OCI-LY7 (cell line): ENCODE results near the gene HMX3. TPM values are rescaled to one million over a fixed set of nuclear protein-coding genes. Genes with fewer than 3 reads are reported as not detected.

Experiments
- BruUV-seq: library from RNA; stranded (reverse); fragments of 400-500 nt; replicated peaks from 2 replicates; lab custom pipeline; 2021; lab: Mats Ljungman, UMichigan
- CTCF ChIA-PET: fragments of 300-600 bp; sonication (Branson Sonifier 250); formaldehyde crosslinking; loops from one replicate; lab custom pipeline; 2022; ENCODE audit warnings: antibody characterized with exemption; ENCODE audit not compliant: unreplicated experiment; lab: Charles Lee
- POLR2A ChIA-PET: fragments of 300-600 bp; sonication (Branson Sonifier 250); formaldehyde crosslinking; loops from one replicate; lab custom pipeline; 2022; ENCODE audit warnings: antibody characterized with exemption; lab: Charles Lee
- DNase-seq: peaks from one replicate; pipeline ENCODE4 v3.0.0-alpha.2; 2015; ENCODE audit warnings: low spot score
- H2AFZ ChIP-seq: fragments of 200-600 bp; sonication (generic), shearing (Covaris generic); 2 replicates; pipeline ENCODE4 v1.6.1; 2014; ENCODE audit warnings: mild to moderate bottlenecking, antibody characterized with exemption, low read length, moderate library complexity
- H3K27ac ChIP-seq: fragments of 200-600 bp; sonication (generic); 2 replicates; pipeline ENCODE4 v1.5.1; 2014; ENCODE audit warnings: mixed run types, low read depth, mild to moderate bottlenecking, moderate library complexity, low read length, inconsistent platforms; ENCODE audit not compliant: poor library complexity, severe bottlenecking
- H3K36me3 ChIP-seq: fragments of 200-600 bp; sonication (generic); 2 replicates; pipeline ENCODE4 v1.6.1; 2014; ENCODE audit warnings: mild to moderate bottlenecking, antibody characterized with exemption, low read length, moderate library complexity, mixed read lengths; ENCODE audit not compliant: insufficient read depth
- H3K4me1 ChIP-seq: fragments of 200-600 bp; sonication (generic); 2 replicates; pipeline ENCODE4 v1.5.1; 2014; ENCODE audit warnings: mild to moderate bottlenecking, low read length; ENCODE audit not compliant: insufficient read depth, poor library complexity, severe bottlenecking
- H3K4me2 ChIP-seq: fragments of 200-600 bp; sonication (generic); 2 replicates; pipeline ENCODE4 v1.6.1; 2014; ENCODE audit warnings: mild to moderate bottlenecking, low read length
- H3K4me3 ChIP-seq: fragments of 200-600 bp; sonication (generic); 2 replicates; pipeline ENCODE4 v1.5.1; 2014; ENCODE audit warnings: mild to moderate bottlenecking, low read depth, low read length; ENCODE audit not compliant: poor library complexity, severe bottlenecking
- H3K79me2 ChIP-seq: fragments of 200-600 bp; sonication (generic); 2 replicates; pipeline ENCODE4 v1.6.1; 2016; ENCODE audit warnings: low read depth, mild to moderate bottlenecking, low read length, moderate library complexity, mixed read lengths; ENCODE audit not compliant: insufficient read depth
- H3K9me2 ChIP-seq: fragments of 200-600 bp; sonication (generic); 2 replicates; pipeline ENCODE4 v1.6.1; 2016; ENCODE audit warnings: mild to moderate bottlenecking, low read length, mixed read lengths; ENCODE audit not compliant: insufficient read depth
- H3K9me3 ChIP-seq: fragments of 200-600 bp; sonication (generic); 2 replicates; pipeline ENCODE4 v1.6.1; 2014; ENCODE audit warnings: mild to moderate bottlenecking, mixed run types, low read length, mixed read lengths
- H4K20me1 ChIP-seq: fragments of 200-600 bp; sonication (generic); 2 replicates; pipeline ENCODE4 v1.6.1; 2014; ENCODE audit warnings: mild to moderate bottlenecking, antibody characterized with exemption, low read length, moderate library complexity, mixed read lengths; ENCODE audit not compliant: insufficient read depth
- EZH2phosphoT487 ChIP-seq: fragments of 200-600 bp; sonication (generic); IDR thresholded peaks from 2 replicates; pipeline ENCODE4 v1.6.1; 2018; ENCODE audit warnings: low read depth, borderline replicate concordance, mild to moderate bottlenecking, mixed run types, antibody characterized with exemption, low read length, moderate library complexity, mixed read lengths
- intact Hi-C: fragments of 100-400 bp; cut with micrococcal nuclease; formaldehyde crosslinking; loops from one replicate; pipeline ENCODE4 v1.10.0; 2022; ENCODE audit not compliant: unreplicated experiment
- total RNA-seq, 2 experiments: library from RNA; depleted of rRNA in 1 of 2; stranded (reverse); fragments of >200 nt in 1 of 2; shearing (Covaris generic) in 1 of 2; gene quantifications; 2 replicates each; pipeline ENCODE4 v1.2.3, GENCODE V29; 2014 to 2022
- TF ChIP-seq, protein P1 (sequence below): fragments of 200-600 bp; sonication (generic); conservative IDR thresholded peaks from 2 replicates; pipeline ENCODE4 v1.5.1; 2014; ENCODE audit warnings: mild to moderate bottlenecking, antibody characterized with exemption, low read length, moderate library complexity, mixed read lengths

The HMX3 gene
- total RNA-seq, 2 experiments from 2014 or later: 0.44 TPM; not detected in 1

- Histone ChIP-seq H4K20me1 (no peaks in the 10 kb centered on the region), H3K4me3 (no peak overlapping the region), H3K36me3 (no peaks in the 10 kb centered on the region), H3K79me2 (no peaks in the 10 kb centered on the region), H3K9me3 (no peaks in the 10 kb centered on the region), H3K9me2 (no peaks in the 10 kb centered on the region), H3K4me2 (no peak overlapping the region), H3K4me1 (no peaks in the 10 kb centered on the region), H3K27ac (no peak overlapping the region), H2AFZ (no peak overlapping the region)
- intact Hi-C loops: loop anchor here (5.0 to 10.0 kb wide), 2 partner anchors 92 to 840 kb away; no protein-coding TSS in a partner anchor
- no TSS peak for BruUV-seq
- no peak for DNase-seq
- CTCF ChIA-PET: interaction anchor here (0.6 kb wide), 1 partner anchor 9 kb away, joined by 3 read pairs; no protein-coding TSS in a partner anchor
- TF ChIP-seq EZH2phosphoT487: no peak
- TF ChIP-seq, protein P1, sequence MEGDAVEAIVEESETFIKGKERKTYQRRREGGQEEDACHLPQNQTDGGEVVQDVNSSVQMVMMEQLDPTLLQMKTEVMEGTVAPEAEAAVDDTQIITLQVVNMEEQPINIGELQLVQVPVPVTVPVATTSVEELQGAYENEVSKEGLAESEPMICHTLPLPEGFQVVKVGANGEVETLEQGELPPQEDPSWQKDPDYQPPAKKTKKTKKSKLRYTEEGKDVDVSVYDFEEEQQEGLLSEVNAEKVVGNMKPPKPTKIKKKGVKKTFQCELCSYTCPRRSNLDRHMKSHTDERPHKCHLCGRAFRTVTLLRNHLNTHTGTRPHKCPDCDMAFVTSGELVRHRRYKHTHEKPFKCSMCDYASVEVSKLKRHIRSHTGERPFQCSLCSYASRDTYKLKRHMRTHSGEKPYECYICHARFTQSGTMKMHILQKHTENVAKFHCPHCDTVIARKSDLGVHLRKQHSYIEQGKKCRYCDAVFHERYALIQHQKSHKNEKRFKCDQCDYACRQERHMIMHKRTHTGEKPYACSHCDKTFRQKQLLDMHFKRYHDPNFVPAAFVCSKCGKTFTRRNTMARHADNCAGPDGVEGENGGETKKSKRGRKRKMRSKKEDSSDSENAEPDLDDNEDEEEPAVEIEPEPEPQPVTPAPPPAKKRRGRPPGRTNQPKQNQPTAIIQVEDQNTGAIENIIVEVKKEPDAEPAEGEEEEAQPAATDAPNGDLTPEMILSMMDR: no peak
- POLR2A ChIA-PET: no interaction called here
These were observed 1.3 kb upstream of the HMX3 start for GRCh38 chr10:123134343-123134914.

DNA sequence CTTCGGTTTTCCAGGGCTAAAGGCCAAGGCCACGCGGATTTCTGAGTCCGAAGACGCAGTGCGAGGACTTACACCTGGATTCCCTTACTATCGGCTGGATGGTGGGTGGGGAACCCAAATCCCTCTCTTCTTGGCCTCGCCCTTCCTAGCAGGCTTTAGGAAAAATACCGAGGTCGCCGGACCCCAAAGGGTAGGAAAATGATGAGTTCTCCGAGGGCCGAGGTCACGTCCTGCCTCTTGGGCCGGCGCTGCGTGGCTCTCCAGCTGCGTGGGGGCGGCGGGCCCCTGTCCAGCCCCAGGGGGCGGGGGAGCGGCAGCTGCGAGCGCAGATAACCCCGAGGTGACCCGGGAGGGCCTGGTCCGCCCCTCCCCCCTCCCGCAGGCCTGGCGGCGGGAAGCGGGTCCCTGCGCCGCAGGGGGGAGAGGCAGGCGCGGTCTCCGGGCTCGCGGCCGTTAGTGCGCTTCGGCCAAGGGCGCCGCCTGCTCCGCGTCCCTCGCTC, 805 bp upstream of the HMX3 start:
- no peak overlapping the region for H2AFZ ChIP-seq
- H3K27ac ChIP-seq: no peak overlapping the region
- no peak for DNase-seq
- H3K36me3 ChIP-seq: no peaks in the 10 kb centered on the region
- H3K9me3 ChIP-seq: no peaks in the 10 kb centered on the region
- H3K9me2 ChIP-seq: no peaks in the 10 kb centered on the region
- TF ChIP-seq, protein P1: no peak
- TF ChIP-seq EZH2phosphoT487: no peak
- POLR2A ChIA-PET: no interaction called here
- no peaks in the 10 kb centered on the region for H3K4me1 ChIP-seq
- H4K20me1 ChIP-seq: no peaks in the 10 kb centered on the region
- CTCF ChIA-PET: interaction anchor here (0.6 kb wide), 1 partner anchor 9 kb away, joined by 3 read pairs; no protein-coding TSS in a partner anchor
- H3K4me2 ChIP-seq: peak overlapping the region; percentile 41; the same call in 1 of the 2 replicates
- no peaks in the 10 kb centered on the region for H3K79me2 ChIP-seq
- BruUV-seq: no TSS peak
- intact Hi-C loops: loop anchor here (5.0 to 10.0 kb wide), 2 partner anchors 93 to 840 kb away; no protein-coding TSS in a partner anchor
- H3K4me3 ChIP-seq: peak overlapping the region; percentile 34

GRCh38 chr10:123136221-123136805, 543 bp downstream of the HMX3 start:
- Histone ChIP-seq H3K4me1 (no peaks in the 10 kb centered on the region), H3K36me3 (no peaks in the 10 kb centered on the region), H4K20me1 (no peaks in the 10 kb centered on the region), H3K27ac (no peak overlapping the region), H2AFZ (no peak overlapping the region), H3K9me3 (no peaks in the 10 kb centered on the region), H3K9me2 (no peaks in the 10 kb centered on the region), H3K4me3 (no peak overlapping the region), H3K79me2 (no peaks in the 10 kb centered on the region), H3K4me2 (no peak overlapping the region)
- intact Hi-C loops: loop anchor here (10.0 kb wide), 1 partner anchor 838 kb away; no protein-coding TSS in a partner anchor
- TF ChIP-seq, protein P1: no peak
- no peak for TF ChIP-seq EZH2phosphoT487
- no peak for DNase-seq
- POLR2A ChIA-PET: no interaction called here
- BruUV-seq: no TSS peak
- CTCF ChIA-PET: no interaction called here
